Measurements from ENCODE around the gene ORC3. TPM values are rescaled to one million over a fixed set of nuclear protein-coding genes. Genes with fewer than 3 reads are reported as not detected.
"Not testable (repeated sequence)": the region's sequence is repeated elsewhere in the genome, so short reads cannot be mapped to it uniquely, and the experiment has no call there.

Gene ORC3
- total RNA-seq, 1 experiment from 2014 or later = 25.5 TPM

- not testable (repeated sequence) for DNase-seq (ENCODE audit: extremely low read depth, low read depth)
Observed at GRCh38 chr6:87687893-87688292, 98.0 kb downstream of the ORC3 start.

GRCh38 chr6:87690441-87690840 lies 100.5 kb downstream of the ORC3 start:
- DNase-seq (ENCODE audit: extremely low read depth, low read depth) = no peak

GRCh38 chr6:87692086-87692485 lies 102.2 kb downstream of the ORC3 start:
- no peak for DNase-seq (ENCODE audit: extremely low read depth, low read depth)

- not testable (repeated sequence) for DNase-seq (ENCODE audit: extremely low read depth, low read depth)
Observed at GRCh38 chr6:87696817-87697216, 106.9 kb downstream of the ORC3 start.

- no peak for DNase-seq (ENCODE audit: extremely low read depth, low read depth)
Observed at GRCh38 chr6:87697581-87698546, 107.9 kb downstream of the ORC3 start.

- no peak for DNase-seq (ENCODE audit: extremely low read depth, low read depth)
Observed at GRCh38 chr6:87698547-87699006, 108.6 kb downstream of the ORC3 start.

- no peak for DNase-seq (ENCODE audit: extremely low read depth, low read depth)
Observed at GRCh38 chr6:87699576-87699975, 109.6 kb downstream of the ORC3 start.

GRCh38 chr6:87700397-87701343 lies 110.7 kb downstream of the ORC3 start:
- DNase-seq (ENCODE audit: extremely low read depth, low read depth) = peak; percentile 51

- DNase-seq (ENCODE audit: extremely low read depth, low read depth) = no peak
Observed at GRCh38 chr6:87701344-87701675, 111.4 kb downstream of the ORC3 start.

GRCh38 chr6:87701676-87702588 lies 112.0 kb downstream of the ORC3 start, which contains the start of gene AKIRIN2:
TSS of gene AKIRIN2 (minus strand) at chr6:87702233. CDS start at chr6:87701684, 549 bp downstream.
- DNase-seq (ENCODE audit: extremely low read depth, low read depth) = peak; percentile 95

- no peak for DNase-seq (ENCODE audit: extremely low read depth, low read depth)
Observed at GRCh38 chr6:87702589-87702945, 112.6 kb downstream of the ORC3 start.

GRCh38 chr6:87703039-87703438 lies 113.1 kb downstream of the ORC3 start:
- not testable (repeated sequence) for DNase-seq (ENCODE audit: extremely low read depth, low read depth)

- no peak for DNase-seq (ENCODE audit: extremely low read depth, low read depth)
Observed at GRCh38 chr6:87705070-87705691, 115.2 kb downstream of the ORC3 start.

GRCh38 chr6:87706187-87706966 lies 116.4 kb downstream of the ORC3 start:
- DNase-seq (ENCODE audit: extremely low read depth, low read depth) = no peak

- not testable (repeated sequence) for DNase-seq (ENCODE audit: extremely low read depth, low read depth)
Observed at GRCh38 chr6:87708581-87709427, 118.9 kb downstream of the ORC3 start.

- no peak for DNase-seq (ENCODE audit: extremely low read depth, low read depth)
Observed at GRCh38 chr6:87710090-87710489, 120.2 kb downstream of the ORC3 start.

- not testable (repeated sequence) for DNase-seq (ENCODE audit: extremely low read depth, low read depth)
Observed at GRCh38 chr6:87712713-87713112, 122.8 kb downstream of the ORC3 start.
